ENCODE measurements around the gene APOBEC3A.

Gene APOBEC3A

GRCh38 chr22:38957046-38957770 is at the start of gene APOBEC3A:
TSS of gene APOBEC3A (plus strand) at chr22:38957609. CDS start at chr22:38957692, 83 bp downstream.
- no peak within 1 kb of the TSS for H3K4me3 ChIP-seq (ENCODE audit: insufficient read depth, low read length, poor library complexity, severe bottlenecking)
- H3F3A ChIP-seq (ENCODE audit: insufficient read depth): no peaks in the 10 kb centered on the region
- no peak within 1 kb of the TSS for H3K4me2 ChIP-seq (ENCODE audit: low read depth, low read length, poor library complexity, severe bottlenecking)
- no peak within 1 kb of the TSS for H2AFZ ChIP-seq (ENCODE audit: low read depth, low read length, severe bottlenecking)
- no peaks in the 10 kb centered on the region for H3K9me2 ChIP-seq (replicated peaks; ENCODE audit: insufficient read depth, low read length)
- H3K27ac ChIP-seq (ENCODE audit: low read depth, low read length): no peak within 1 kb of the TSS
- H4K20me1 ChIP-seq (ENCODE audit: low read depth, low read length): no peaks in the 10 kb centered on the region
- H3K9me3 ChIP-seq (ENCODE audit: insufficient read depth, low read length): no peaks in the 10 kb centered on the region
- H3K36me3 ChIP-seq (ENCODE audit: low read length): no peaks in the 10 kb centered on the region
- H3K27me3 ChIP-seq (ENCODE audit: low read length): no peaks in the 10 kb centered on the region
- no peaks in the 10 kb centered on the region for H3K79me2 ChIP-seq (ENCODE audit: insufficient read depth, low read length)
- TF ChIP-seq CTCF (IDR thresholded peaks at IDR 0.05; ENCODE audit: insufficient read depth, low read length, poor library complexity, severe bottlenecking): no peak
- TF ChIP-seq EZH2phosphoT487 (conservative IDR thresholded peaks at IDR 0.05; ENCODE audit: low read length): no peak
- no peak within 1 kb of the TSS for H3K9ac ChIP-seq (ENCODE audit: low read length)

GRCh38 chr22:38907767-38908166 is 49.6 kb upstream of the APOBEC3A start:
- Histone ChIP-seq H3K27ac (ENCODE audit: low read depth, low read length) (no peak overlapping the region), H3K36me3 (ENCODE audit: low read length) (peaks cover 8% of the 10 kb centered on the region; the same call in 1 of the 2 replicates), H4K20me1 (ENCODE audit: low read depth, low read length) (no peaks in the 10 kb centered on the region), H3K4me2 (ENCODE audit: low read depth, low read length, poor library complexity, severe bottlenecking) (no peak overlapping the region), H3K79me2 (ENCODE audit: insufficient read depth, low read length) (no peaks in the 10 kb centered on the region), H3F3A (ENCODE audit: insufficient read depth) (no peaks in the 10 kb centered on the region), H3K27me3 (ENCODE audit: low read length) (no peaks in the 10 kb centered on the region), H2AFZ (ENCODE audit: low read depth, low read length, severe bottlenecking) (no peak overlapping the region), H3K9me3 (ENCODE audit: insufficient read depth, low read length) (peaks cover 13% of the 10 kb centered on the region; the same call in 1 of the 2 replicates), H3K9me2 (replicated peaks; ENCODE audit: insufficient read depth, low read length) (no peaks in the 10 kb centered on the region), H3K9ac (ENCODE audit: low read length) (no peak overlapping the region), H3K4me3 (ENCODE audit: insufficient read depth, low read length, poor library complexity, severe bottlenecking) (no peak overlapping the region)
- no peak for TF ChIP-seq EZH2phosphoT487 (conservative IDR thresholded peaks at IDR 0.05; ENCODE audit: low read length)
- no peak for TF ChIP-seq CTCF (IDR thresholded peaks at IDR 0.05; ENCODE audit: insufficient read depth, low read length, poor library complexity, severe bottlenecking)

GRCh38 chr22:38911434-38911833 is 46.0 kb upstream of the APOBEC3A start:
- H3K36me3 ChIP-seq (ENCODE audit: low read length): no peaks in the 10 kb centered on the region
- H3K27ac ChIP-seq (ENCODE audit: low read depth, low read length): no peak overlapping the region

More at GRCh38 chr22:38911434-38911833, 46.0 kb upstream of the APOBEC3A start:
- Histone ChIP-seq H3K4me3 (ENCODE audit: insufficient read depth, low read length, poor library complexity, severe bottlenecking) (no peak overlapping the region), H4K20me1 (ENCODE audit: low read depth, low read length) (no peaks in the 10 kb centered on the region), H3K9me2 (replicated peaks; ENCODE audit: insufficient read depth, low read length) (no peaks in the 10 kb centered on the region), H3F3A (ENCODE audit: insufficient read depth) (no peaks in the 10 kb centered on the region), H3K9ac (ENCODE audit: low read length) (no peak overlapping the region), H3K4me2 (ENCODE audit: low read depth, low read length, poor library complexity, severe bottlenecking) (no peak overlapping the region), H3K27me3 (ENCODE audit: low read length) (no peaks in the 10 kb centered on the region), H2AFZ (ENCODE audit: low read depth, low read length, severe bottlenecking) (no peak overlapping the region), H3K79me2 (ENCODE audit: insufficient read depth, low read length) (no peaks in the 10 kb centered on the region), H3K9me3 (ENCODE audit: insufficient read depth, low read length) (no peaks in the 10 kb centered on the region)
- TF ChIP-seq CTCF (IDR thresholded peaks at IDR 0.05; ENCODE audit: insufficient read depth, low read length, poor library complexity, severe bottlenecking): no peak
- TF ChIP-seq EZH2phosphoT487 (conservative IDR thresholded peaks at IDR 0.05; ENCODE audit: low read length): no peak
